Measurements from ENCODE around the gene BDKRB1.

Gene BDKRB1

DNA sequence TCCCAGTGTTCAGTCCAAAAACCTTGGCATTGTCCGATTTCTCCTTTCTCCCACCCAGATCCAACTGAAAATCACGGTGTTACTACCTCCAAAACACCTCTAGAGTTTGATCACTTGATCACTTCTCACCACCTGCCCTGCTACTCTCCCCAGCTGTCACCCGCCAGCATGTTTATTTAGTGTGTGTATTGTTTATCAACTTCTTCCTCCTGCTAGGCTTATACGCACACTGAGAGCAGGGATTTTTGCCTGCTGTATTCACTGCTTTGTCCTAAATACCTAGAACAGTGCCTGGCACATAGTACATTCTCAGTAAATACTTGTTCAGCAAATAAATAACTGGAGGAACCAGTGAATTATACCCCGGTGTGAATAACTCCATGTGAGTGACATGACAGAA, 5.0 kb downstream of the BDKRB1 start:
- TF ChIP-seq, protein P1, sequence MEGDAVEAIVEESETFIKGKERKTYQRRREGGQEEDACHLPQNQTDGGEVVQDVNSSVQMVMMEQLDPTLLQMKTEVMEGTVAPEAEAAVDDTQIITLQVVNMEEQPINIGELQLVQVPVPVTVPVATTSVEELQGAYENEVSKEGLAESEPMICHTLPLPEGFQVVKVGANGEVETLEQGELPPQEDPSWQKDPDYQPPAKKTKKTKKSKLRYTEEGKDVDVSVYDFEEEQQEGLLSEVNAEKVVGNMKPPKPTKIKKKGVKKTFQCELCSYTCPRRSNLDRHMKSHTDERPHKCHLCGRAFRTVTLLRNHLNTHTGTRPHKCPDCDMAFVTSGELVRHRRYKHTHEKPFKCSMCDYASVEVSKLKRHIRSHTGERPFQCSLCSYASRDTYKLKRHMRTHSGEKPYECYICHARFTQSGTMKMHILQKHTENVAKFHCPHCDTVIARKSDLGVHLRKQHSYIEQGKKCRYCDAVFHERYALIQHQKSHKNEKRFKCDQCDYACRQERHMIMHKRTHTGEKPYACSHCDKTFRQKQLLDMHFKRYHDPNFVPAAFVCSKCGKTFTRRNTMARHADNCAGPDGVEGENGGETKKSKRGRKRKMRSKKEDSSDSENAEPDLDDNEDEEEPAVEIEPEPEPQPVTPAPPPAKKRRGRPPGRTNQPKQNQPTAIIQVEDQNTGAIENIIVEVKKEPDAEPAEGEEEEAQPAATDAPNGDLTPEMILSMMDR (IDR thresholded peaks at IDR 0.05; ENCODE audit: low read depth, low read length): no peak
- DNase-seq (ENCODE audit: extremely low read depth, low read depth): no peak

DNA sequence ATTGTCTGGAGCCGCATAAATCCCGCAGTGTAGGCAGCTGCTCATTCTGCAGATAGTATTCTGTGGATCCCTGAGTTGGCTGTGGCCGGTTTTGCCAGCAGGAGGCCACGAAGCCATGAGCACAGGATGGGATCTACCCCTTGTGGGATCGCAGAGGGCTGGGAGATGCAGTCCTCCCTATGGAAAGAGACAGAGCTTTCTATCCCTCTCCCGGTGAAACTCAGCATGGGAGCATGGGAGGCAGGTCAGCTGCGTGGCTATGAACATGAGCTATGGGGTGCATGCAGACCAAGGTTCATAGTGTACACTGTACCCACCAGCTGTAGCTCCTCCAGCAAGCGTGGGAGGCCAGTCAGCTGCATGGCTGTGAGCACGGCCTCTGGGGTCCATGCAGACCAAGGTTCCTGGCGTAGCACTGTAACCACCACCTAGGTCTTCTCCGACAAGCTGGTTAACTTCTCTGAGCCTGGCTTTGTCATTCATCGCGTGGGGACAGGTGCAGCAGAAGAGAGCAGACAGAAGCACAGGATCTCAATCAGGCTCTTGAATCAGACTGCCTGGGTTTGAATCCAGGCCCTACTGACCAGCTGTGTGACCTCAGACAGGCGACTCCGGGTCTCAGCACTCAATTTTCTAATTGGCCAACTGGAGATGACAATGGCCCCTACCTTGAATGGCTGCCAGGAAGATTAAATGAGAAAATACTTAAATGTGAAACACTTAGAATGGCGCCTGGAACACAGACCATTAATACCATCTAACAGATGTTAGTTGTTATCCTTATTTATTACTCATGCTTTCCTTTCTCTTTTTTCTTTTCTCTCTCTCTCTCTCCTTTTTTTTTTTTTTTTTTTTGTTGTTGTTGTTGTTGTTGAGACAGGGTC, 6.0 kb downstream of the BDKRB1 start:
- TF ChIP-seq, protein P1 (IDR thresholded peaks at IDR 0.05; ENCODE audit: low read depth, low read length): no peak; the same call in 1 of the 2 replicates
- no peak for DNase-seq (ENCODE audit: extremely low read depth, low read depth)

DNA sequence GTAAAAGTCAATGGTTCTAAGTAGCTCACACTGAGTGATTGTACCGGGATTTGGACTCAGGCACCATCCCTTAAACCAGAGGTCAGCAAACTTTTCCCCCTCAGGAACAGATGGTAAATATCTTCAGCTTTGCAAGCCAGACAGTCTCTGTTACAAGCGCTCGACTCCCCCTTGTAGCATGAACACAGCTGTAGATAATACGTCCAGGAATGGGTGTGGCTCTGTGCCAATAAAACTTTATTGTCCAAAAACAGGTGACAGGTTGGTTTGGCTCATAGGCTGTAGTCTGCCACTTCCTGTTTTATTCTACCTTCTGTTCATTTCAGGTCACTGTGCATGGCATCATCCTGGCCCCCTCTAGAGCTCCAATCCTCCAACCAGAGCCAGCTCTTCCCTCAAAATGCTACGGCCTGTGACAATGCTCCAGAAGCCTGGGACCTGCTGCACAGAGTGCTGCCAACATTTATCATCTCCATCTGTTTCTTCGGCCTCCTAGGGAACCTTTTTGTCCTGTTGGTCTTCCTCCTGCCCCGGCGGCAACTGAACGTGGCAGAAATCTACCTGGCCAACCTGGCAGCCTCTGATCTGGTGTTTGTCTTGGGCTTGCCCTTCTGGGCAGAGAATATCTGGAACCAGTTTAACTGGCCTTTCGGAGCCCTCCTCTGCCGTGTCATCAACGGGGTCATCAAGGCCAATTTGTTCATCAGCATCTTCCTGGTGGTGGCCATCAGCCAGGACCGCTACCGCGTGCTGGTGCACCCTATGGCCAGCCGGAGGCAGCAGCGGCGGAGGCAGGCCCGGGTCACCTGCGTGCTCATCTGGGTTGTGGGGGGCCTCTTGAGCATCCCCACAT, 7.6 kb downstream of the BDKRB1 start:
- TF ChIP-seq, protein P1 (IDR thresholded peaks at IDR 0.05; ENCODE audit: low read depth, low read length): no peak

DNA sequence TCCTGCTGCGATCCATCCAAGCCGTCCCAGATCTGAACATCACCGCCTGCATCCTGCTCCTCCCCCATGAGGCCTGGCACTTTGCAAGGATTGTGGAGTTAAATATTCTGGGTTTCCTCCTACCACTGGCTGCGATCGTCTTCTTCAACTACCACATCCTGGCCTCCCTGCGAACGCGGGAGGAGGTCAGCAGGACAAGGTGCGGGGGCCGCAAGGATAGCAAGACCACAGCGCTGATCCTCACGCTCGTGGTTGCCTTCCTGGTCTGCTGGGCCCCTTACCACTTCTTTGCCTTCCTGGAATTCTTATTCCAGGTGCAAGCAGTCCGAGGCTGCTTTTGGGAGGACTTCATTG, 8.2 kb downstream of the BDKRB1 start:
- TF ChIP-seq, protein P1 (IDR thresholded peaks at IDR 0.05; ENCODE audit: low read depth, low read length): no peak

More for the DNA sequence above, 7.6 kb downstream of the BDKRB1 start:
- DNase-seq (ENCODE audit: extremely low read depth, low read depth): no peak

DNA sequence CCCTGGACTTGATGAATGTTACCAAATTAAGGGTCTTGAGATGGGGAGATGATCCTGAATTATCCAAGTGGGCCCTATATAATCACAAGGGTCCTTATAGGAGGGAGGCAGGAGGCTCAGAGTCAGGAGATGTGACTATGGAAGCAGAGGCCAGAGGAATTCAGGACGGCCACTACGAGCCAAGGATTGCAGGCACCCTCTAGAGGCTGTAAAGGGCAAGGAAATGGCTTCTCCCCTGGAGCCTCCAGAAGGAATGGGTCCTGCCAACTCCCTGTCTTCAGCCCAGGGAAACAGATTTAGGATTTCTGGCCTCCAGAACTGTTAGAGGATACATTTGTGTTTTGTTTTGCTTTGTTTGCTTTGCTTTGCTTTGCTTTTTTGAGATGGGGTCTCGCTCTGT, 8.8 kb downstream of the BDKRB1 start:
- DNase-seq (ENCODE audit: extremely low read depth, low read depth): no peak
- TF ChIP-seq, protein P1 (IDR thresholded peaks at IDR 0.05; ENCODE audit: low read depth, low read length): peak; percentile 50

More for the DNA sequence above, 8.2 kb downstream of the BDKRB1 start:
- no peak for DNase-seq (ENCODE audit: extremely low read depth, low read depth)

DNA sequence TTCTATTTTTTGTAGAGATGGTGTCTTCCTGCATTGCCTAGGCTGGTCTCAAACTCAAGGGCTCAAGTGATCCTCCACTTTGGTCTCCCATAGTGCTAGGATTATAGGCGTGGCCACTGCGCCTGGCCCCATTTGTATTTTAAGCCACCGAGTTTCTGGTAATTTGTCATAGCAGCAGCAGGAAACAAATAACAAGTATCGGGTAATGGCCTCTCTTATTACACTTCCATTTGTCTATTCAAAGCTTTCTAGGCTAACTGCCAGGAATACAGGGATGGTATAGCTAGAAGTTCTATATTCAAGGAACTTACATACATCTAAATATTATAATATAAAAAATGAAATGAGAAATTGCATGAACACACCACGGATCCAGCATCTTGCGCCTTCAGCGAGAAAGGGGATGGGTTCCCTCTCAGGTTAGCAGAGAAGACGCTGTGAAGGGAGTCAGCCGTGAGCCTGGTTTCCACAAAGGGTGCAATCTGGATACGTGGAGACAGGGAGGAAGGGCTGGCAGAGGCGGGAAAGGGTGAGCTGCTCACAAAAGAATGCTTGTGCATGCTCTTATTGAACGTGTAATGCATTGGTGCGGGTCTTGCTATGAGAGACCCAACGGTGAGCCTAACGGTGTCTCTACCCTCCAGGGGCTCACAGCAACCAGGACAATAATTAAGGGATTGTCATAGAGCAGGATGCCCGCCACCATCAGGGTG, 9.5 kb downstream of the BDKRB1 start:
- no peak for DNase-seq (ENCODE audit: extremely low read depth, low read depth)

More for the DNA sequence above, 9.5 kb downstream of the BDKRB1 start:
- TF ChIP-seq, protein P1 (IDR thresholded peaks at IDR 0.05; ENCODE audit: low read depth, low read length): no peak

Data from AG09319 (cell line).